ENCODE results near the gene ADRA2C. TPM values are rescaled to one million over a fixed set of nuclear protein-coding genes. Genes with fewer than 3 reads are reported as not detected.
A peak's percentile ranks its signal among the peaks of the same experiment; 100 is the strongest.

ADRA2C gene
- total and polyA plus RNA-seq, 2 of the 13 experiments (the other 11 are each of a cell fraction or from before 2014, with no cell fraction given), result 15.4 to 69.7 TPM

DNA sequence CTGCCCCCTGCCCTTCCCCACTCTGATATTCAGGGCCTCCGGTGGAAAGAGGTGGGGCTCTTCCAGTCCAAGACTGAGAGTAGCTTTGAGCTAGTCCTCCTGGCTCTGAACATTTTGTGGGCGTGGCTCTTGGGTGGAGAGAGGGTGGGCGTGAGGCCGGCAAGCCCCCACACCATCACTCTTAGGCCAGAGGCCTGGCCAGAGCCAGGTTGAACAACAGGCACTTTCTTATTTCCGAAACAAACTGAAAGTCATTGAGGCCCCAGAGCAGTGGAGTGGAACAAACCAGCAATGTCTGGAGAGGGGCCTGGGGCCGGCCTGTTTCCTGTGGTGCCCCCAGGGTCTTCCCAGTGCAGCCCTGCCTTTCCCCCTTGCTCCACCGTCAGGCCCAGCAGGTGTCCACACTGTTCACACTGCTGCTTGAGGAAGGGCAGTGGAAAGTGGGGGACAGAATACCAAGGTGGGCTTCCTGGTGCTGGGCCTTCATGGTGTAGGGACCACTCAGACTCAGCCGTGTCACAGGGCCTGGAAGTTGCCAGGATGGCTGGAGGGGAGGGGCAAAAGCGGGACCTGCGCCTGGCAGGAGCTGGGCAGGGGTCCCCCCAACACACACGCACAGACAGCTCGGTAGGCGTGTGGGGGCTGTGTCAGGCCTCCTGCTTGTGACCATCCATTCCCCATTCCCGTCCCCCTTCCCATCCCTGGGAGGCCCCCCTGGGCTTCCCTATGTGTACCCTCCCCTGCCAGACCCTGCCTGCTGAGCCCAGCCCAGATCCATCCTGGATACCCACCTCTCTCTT, 2.9 kb downstream of the ADRA2C start (continued):
- TF ChIP-seq, protein P1, sequence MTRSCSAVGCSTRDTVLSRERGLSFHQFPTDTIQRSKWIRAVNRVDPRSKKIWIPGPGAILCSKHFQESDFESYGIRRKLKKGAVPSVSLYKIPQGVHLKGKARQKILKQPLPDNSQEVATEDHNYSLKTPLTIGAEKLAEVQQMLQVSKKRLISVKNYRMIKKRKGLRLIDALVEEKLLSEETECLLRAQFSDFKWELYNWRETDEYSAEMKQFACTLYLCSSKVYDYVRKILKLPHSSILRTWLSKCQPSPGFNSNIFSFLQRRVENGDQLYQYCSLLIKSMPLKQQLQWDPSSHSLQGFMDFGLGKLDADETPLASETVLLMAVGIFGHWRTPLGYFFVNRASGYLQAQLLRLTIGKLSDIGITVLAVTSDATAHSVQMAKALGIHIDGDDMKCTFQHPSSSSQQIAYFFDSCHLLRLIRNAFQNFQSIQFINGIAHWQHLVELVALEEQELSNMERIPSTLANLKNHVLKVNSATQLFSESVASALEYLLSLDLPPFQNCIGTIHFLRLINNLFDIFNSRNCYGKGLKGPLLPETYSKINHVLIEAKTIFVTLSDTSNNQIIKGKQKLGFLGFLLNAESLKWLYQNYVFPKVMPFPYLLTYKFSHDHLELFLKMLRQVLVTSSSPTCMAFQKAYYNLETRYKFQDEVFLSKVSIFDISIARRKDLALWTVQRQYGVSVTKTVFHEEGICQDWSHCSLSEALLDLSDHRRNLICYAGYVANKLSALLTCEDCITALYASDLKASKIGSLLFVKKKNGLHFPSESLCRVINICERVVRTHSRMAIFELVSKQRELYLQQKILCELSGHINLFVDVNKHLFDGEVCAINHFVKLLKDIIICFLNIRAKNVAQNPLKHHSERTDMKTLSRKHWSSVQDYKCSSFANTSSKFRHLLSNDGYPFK (CRISPR knock-in tag; IDR thresholded peaks at IDR 0.05; ENCODE audit: borderline replicate concordance), result no peak
- no peak; the same call in 1 of the 2 replicates for TF ChIP-seq DR1 (CRISPR knock-in tag; IDR thresholded peaks at IDR 0.05)
- TF ChIP-seq ZNF879 (CRISPR knock-in tag; IDR thresholded peaks at IDR 0.05), result no peak
- TF ChIP-seq ZFP90 (CRISPR knock-in tag; IDR thresholded peaks at IDR 0.05; ENCODE audit: borderline replicate concordance), result 0 out of 2 replicates have a peak, but pooled peaks have one; percentile 10
- TF ChIP-seq, protein P2, sequence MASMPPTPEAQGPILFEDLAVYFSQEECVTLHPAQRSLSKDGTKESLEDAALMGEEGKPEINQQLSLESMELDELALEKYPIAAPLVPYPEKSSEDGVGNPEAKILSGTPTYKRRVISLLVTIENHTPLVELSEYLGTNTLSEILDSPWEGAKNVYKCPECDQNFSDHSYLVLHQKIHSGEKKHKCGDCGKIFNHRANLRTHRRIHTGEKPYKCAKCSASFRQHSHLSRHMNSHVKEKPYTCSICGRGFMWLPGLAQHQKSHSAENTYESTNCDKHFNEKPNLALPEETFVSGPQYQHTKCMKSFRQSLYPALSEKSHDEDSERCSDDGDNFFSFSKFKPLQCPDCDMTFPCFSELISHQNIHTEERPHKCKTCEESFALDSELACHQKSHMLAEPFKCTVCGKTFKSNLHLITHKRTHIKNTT (CRISPR knock-in tag; IDR thresholded peaks at IDR 0.05), result no peak
- no peak for TF ChIP-seq U2AF2 (IDR thresholded peaks at IDR 0.05; ENCODE audit: low read depth, low read length)
- TF ChIP-seq SMAD1 (CRISPR knock-in tag; IDR thresholded peaks at IDR 0.05; ENCODE audit: borderline replicate concordance, low read depth), result 0 out of 2 replicates have a peak, but pooled peaks have one; percentile 59
- TF ChIP-seq POLR2AphosphoS5 (IDR thresholded peaks at IDR 0.05; ENCODE audit: low read depth, low read length), result no peak
- no peak for TF ChIP-seq SOX13 (IDR thresholded peaks at IDR 0.05)
- TF ChIP-seq SOX13 (CRISPR knock-in tag; conservative IDR thresholded peaks at IDR 0.05 in 1 of 2, IDR thresholded peaks at IDR 0.05 in 1 of 2), result no peak
- no peak for TF ChIP-seq FOXM1 (CRISPR knock-in tag; IDR thresholded peaks at IDR 0.05)
- no peak for TF ChIP-seq NCOA2 (CRISPR knock-in tag; IDR thresholded peaks at IDR 0.05)
- TF ChIP-seq EP300 (IDR thresholded peaks at IDR 0.05; ENCODE audit: low read depth in 2 of 2, low read length in 2 of 2), result no peak
- no peak for TF ChIP-seq EP300 (CRISPR knock-in tag; IDR thresholded peaks at IDR 0.05; ENCODE audit: borderline replicate concordance)
- no peak for TF ChIP-seq ZNF230 (CRISPR knock-in tag; IDR thresholded peaks at IDR 0.05)
- TF ChIP-seq NFKBIZ (CRISPR knock-in tag; IDR thresholded peaks at IDR 0.05), result no peak
- TF ChIP-seq ZFX (CRISPR knock-in tag; IDR thresholded peaks at IDR 0.05; ENCODE audit: low read depth), result peak; percentile 48
- no peak for TF ChIP-seq NFYC (CRISPR knock-in tag; IDR thresholded peaks at IDR 0.05)
- no peak for TF ChIP-seq ZNF564 (CRISPR knock-in tag; IDR thresholded peaks at IDR 0.05)
- TF ChIP-seq AGO2 (optimal IDR thresholded peaks at IDR 0.05; ENCODE audit: low read depth, low read length), result peak; percentile 96
- TF ChIP-seq, protein P3, sequence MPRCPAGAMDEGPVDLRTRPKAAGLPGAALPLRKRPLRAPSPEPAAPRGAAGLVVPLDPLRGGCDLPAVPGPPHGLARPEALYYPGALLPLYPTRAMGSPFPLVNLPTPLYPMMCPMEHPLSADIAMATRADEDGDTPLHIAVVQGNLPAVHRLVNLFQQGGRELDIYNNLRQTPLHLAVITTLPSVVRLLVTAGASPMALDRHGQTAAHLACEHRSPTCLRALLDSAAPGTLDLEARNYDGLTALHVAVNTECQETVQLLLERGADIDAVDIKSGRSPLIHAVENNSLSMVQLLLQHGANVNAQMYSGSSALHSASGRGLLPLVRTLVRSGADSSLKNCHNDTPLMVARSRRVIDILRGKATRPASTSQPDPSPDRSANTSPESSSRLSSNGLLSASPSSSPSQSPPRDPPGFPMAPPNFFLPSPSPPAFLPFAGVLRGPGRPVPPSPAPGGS (CRISPR knock-in tag; IDR thresholded peaks at IDR 0.05), result no peak
- no peak for TF ChIP-seq ELF3 (CRISPR knock-in tag; IDR thresholded peaks at IDR 0.05)
- peak; percentile 44; the same call in 1 of the 2 replicates for TF ChIP-seq ZFY (CRISPR knock-in tag; IDR thresholded peaks at IDR 0.05)
- no peak for TF ChIP-seq HDAC6 (IDR thresholded peaks at IDR 0.05; ENCODE audit: low read depth, low read length)
- TF ChIP-seq RNF2 (conservative IDR thresholded peaks at IDR 0.05; ENCODE audit: low read depth), result no peak
- TF ChIP-seq RBFOX2 (IDR thresholded peaks at IDR 0.05; ENCODE audit: low read depth, low read length), result peak; percentile 56; the same call in 1 of the 2 replicates
- no peak for TF ChIP-seq ZNF441 (CRISPR knock-in tag; IDR thresholded peaks at IDR 0.05; ENCODE audit: borderline replicate concordance)

Data from HepG2 (cell line).